GM19397 (cell line): ENCODE results near the gene GNG11.
"Not testable (repeated sequence)": the region's sequence is repeated elsewhere in the genome, so short reads cannot be mapped to it uniquely, and the experiment has no call there.

ENCODE experiments used
- ATAC-seq: cut with Tn5 transposase; IDR thresholded peaks from one replicate; pipeline ENCODE4 v1.9.1; 2021; ENCODE audit warnings: mild to moderate bottlenecking, moderate library complexity; ENCODE audit not compliant: unreplicated experiment

GNG11 gene

DNA sequence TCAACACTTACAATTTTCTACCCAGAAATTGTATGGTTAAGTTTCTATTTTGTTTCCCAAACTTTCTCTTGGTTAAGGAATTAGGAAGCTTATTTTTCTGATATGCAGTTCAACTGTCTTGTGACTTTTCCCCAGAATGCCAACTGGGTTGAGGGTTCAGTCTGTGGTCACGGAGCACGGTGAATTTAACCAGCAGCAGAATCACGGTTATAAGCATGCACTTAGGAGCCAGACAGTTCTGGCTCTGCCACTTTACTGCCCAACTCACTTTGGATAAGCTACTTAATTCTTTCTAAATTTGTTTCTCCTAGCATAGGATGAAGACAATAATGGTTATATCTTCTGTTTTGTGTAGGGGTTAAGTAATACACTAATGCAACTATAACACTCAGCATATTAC is 10.3 kb upstream of the GNG11 start:
- ATAC-seq, result not testable (repeated sequence)

DNA sequence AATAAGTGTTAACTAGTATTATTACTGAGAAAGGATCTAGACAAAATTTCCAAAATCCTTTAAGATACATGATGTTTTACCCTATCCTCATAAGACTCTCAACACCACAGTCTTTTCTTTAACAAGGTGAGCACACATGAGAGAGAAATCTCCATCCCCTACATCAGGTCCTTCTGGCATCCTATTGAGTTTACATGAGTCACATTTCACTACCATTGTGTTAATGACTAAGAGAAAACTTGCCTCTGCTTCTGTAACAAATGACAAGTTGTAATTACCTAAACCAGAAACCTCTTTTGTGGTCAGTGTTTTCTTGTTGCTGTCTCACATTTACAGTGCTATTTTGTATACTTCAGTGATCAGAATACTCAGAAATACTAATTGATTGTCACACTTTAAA is 9.9 kb upstream of the GNG11 start:
- not testable (repeated sequence) for ATAC-seq

DNA sequence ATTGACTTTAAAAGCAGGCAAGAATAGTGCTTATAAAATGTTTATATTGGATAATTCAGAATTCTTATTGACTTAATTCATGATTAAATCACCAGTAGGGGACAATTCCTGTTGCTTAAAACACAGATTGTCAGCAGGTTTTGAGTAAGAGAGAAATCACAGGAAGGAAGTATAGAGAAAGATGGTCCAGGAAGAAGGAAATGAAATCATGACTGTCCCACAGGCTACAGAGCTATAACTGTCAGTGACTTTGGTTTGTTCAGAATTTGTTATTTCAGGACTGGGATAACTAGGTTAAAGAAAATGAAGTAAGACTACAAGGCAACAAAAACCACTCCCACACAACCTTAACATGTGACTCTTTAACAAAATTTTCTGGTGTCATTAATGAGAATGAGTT is 8.3 kb upstream of the GNG11 start:
- no peak for ATAC-seq

DNA sequence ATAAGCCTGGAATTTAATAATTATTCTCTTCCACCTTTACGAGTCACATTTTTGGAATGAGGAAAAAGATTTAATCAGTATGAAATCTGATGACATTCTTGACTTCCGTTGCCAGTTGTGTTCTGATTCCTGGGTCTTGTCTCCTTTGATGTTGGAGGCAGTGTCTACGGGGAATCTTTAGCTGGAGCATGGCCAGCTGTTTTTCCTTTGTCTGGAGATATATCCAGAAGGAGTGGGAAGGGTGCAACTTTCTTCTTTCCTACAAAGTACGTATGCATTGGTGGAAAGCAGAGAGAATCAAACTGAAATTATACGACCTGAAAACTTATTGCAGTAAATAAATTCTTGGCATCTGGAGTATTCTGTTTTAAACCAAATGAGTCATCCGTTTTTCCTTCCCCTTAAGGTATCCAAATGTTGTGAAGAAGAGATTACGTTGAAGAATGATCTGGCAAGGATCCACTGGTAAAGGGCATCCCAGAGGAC is 6.9 kb upstream of the GNG11 start:
- no peak for ATAC-seq

DNA sequence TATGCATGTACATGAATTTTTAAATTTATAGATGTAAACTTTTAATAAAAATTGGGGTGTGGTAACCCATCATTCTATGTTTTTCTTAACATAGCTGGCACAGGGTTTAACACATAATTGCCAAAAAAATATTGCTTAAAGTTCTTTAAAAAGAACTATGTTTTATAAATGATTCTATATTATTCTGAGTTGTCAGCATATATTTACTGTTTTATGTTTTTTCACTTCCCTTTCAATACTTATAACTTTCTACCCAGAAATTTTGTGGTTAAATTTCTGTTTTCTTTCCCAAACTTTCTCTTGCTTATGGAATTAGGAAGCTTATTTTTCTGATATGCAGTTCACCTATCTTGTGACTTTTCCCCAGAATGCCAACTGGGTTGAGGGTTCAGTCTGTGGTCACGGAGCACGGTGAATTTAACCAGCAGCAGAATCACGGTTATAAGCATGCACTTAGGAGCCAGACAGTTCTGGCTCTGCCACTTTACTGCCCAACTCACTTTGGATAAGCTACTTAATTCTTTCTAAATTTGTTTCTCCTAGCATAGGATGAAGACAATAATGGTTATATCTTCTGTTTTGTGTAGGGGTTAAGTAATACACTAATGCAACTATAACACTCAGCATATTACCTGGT is 6.2 kb upstream of the GNG11 start:
- not testable (repeated sequence) for ATAC-seq

DNA sequence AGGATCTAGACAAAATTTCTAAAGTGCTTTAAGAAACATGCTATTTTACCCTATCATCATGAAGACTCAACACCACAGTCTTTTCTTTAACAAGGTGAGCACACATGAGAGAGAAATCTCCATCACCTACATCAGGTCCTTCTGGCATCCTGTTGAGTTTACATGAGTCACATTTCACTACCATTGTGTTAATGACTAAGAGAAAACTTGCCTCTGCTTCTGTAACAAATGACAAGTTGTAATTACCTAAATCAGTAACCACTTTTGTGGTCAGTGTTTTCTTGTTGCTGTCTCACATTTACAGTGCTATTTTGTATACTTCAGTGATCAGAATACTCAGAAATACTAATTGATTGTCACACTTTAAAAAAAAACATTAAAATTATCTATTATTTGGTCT is 5.6 kb upstream of the GNG11 start:
- not testable (repeated sequence) for ATAC-seq

DNA sequence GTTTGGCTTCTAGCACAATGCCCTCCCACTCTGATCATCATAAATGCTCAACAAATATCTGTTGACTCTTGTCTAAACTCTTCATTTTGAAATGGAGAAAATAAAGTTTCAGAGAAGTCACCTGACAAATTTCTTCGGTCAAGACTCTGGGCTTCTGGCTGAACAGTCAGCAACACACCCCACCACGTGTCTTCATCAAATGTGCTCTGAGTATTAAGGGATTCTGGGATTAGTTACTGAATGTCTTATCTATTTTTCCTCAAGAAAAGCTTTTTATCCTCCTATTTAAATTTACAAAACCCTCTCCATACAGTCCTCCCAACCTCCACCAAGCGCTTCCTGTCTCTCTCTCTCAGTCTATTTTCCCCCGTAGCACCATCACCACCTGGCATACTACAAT is 5.2 kb upstream of the GNG11 start:
- not testable (repeated sequence) for ATAC-seq

DNA sequence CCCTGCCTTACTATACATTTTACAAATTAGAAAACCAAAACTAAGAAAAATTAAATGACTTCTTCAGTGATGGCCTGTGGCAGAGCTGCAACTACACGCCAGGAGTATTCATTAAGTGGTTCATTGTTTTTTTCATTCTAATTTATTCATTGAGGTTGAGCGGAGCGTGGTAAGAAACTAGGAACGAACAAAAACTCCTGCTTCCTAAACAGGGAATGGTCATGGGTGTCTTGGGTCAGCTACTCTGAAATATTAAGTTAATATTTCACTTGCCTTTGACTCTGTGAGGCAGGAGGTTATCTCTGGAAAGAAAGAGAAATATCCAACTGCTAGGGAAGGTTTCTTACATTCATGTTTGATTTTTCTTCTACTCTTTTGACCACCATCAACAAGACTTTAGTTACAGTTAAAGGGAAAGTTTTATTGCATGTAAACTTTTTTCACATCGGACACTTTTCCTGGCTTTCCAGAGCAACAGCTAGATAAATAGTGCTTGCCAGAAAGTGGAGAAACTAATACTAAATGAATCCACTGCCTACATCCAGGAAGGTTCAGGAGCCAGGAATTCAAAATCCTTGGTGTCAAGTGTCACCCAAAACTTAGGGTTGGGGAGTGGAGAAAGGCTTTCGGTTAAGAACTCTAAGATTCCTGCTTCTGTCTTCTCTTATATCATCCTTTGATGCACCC is 896 bp upstream of the GNG11 start:
- ATAC-seq, result no peak

DNA sequence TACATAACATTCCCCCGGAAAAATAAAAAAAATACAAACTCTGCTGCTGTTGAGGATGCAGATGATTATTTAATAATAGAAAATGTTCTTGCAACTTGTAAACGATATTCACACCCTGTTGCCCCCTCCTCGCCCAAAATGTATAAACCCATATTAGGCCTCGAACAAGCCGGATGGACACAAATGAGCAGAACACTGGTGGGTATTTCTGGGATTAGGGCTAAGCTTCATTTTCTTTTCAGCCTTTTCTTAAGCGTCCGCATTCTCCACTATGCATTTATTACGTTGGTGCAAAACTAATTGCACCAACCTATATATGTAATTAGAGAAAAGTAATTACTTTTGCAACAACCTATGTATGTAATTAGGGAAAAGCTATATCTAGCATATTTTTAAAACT is 349 bp upstream of the GNG11 start:
- no peak for ATAC-seq

DNA sequence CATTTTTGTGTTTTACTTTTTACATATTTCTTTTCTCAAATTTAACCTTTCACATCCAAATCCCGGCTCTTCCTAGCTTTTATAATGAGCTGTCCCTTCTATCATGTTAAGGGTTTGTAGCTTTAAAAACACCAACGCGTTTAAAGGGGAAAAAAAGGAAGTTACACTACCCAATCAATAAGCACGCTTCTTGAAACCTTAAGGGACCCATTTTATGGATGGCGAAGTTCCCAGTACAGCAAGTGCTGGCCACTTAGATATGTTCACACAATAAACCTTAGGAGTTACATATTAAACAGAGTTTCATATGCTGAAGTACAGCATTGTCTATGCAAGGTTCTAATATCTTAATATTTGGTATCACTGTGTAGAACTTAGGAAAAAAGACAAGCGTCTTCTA is 1.8 kb downstream of the GNG11 start:
- ATAC-seq, result no peak

DNA sequence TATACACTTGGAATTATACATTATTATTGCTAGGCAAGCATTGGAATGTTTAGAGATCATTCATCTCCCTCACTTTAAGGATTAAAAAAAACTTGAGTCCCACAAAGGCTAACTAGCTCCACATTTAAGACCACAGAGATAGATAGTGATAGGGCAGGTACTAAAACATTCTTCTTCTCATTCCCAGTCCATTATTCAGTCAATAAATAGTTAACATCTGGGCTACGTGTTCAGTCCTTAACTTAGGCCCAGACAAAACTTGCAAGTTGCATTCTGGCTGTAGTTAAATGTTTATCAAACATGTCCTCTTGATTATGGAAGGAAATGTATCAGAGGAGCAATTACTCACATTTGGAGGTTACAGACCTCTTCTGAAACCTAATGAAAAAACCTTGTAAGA is 2.4 kb downstream of the GNG11 start:
- no peak for ATAC-seq

DNA sequence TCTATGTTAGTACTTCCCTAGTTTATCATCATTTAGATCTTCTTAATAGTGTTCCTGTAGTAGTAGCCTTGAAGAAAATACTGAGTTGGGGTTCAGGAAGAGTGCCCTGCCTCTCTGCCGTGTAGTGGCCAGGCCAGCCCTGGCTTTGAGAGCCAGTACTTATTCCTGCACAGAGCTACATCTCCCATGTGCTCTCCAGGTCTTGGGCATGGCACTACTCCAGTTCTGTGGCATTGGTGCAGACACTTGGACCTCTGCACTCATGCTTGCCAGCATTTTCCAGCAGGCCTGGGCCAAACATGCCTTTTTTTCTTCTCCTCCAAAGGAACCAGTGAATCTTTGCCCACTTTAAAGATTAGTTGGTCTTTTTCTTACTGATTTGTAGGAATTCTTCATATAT is 5.3 kb downstream of the GNG11 start:
- ATAC-seq, result no peak

DNA sequence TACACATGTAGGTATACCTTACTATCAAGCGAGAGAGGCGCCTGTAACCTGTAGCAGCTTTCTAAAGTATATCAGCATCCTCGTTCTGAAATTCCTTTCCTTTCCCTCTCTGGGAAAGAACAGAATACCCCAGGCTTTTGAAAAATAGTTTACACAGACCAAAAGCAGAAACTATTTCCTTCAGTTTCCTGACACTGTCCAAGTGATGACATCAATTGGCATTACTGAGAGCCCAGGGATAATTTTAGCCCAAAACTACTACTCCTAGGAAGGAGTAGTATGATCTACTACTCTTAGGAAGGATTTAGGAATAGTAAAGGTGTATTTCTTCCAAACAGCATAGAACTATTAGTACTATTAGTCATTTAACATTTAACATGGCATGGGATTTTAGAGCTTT is 6.0 kb downstream of the GNG11 start:
- no peak for ATAC-seq

DNA sequence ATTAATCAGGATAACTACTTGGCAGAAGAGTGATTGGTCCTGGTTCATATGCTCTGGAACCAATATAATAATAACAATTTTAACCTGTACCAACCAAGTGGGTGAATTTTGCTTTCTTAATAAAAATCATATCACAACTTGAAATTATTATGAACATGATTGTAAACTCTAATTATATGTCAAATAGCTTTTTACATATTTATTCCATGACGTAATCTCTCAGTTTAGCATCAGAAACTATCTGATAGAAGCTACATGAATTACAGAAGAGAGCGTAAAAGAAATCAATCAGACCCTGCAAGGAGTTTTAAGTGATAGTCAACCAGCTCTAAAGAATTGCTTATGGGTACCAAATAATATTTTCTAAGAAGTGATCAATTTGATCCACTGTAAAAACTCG is 10.1 kb downstream of the GNG11 start:
- no peak for ATAC-seq

DNA sequence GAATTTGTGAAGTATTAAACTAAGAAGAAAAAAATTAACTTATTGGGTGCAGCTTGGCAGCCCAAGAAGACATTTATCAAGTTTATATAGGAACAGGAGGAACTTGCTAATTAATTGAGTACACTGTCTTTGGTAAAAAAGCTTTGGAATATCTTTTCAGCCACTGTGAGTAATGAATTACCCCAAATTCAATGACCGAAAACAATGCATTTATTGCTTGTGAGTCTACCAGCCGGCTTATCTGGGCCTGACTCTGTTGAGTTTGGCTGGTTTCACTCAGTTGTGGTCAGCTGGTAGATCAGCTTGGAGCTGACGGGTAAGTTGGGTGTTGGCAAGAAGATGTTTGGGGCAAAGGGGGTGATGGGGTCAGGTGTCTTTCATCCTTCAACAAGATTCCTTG is 11.6 kb downstream of the GNG11 start:
- no peak for ATAC-seq

DNA sequence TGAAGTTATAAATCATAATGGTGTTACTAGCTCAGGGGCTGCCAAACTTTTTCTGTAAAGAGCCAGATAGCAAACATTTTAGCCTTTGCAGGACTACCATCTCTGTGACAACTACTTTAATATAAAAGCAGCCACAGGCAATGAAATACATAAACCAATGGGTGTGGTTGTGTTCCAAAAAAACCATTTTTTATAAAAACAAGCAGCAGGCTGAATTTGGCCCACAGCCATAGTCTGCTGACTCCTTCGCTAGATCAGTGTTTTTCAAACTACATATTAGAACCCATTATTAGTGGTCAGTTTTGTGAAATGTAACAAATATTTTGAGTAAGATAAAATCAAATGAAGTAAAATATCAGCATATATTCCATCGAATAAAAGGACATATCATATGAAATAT is 13.6 kb downstream of the GNG11 start:
- ATAC-seq, result no peak

DNA sequence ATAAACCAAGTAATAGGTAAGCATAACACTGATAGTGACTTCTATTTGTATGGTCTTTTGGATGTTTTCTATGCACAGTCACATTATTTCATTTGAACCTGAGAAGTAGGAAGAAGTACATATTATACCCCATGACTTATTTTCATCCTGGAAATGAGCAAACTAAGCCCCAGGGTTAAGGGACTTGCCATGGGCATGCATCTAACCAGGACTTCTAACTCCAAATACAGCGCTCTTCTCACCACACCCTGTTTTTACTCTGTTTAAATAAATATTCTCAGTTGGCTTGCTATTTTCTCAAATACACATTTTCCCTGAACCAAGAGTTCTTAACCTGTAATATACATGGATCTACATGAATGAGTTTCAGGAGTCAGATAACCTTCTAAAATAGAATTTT is 16.3 kb downstream of the GNG11 start:
- no peak for ATAC-seq

DNA sequence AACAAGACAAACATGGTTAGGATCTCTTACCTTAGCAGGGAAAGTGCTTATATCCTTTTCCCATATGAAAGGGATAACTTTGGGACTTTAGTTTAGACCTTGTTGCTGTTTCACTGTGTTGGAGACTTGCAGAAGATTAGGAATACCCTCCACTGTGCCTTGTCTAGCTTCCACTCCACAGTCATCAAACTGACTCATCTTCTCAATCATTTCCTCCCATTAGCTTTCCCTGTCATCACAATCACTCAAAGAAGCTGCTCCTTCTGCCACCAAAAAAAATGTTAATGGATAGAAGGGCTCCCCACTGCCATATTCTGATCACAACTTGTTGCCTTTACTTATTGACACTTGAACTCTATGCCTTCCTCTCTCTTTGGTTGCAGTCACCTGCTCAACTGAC is 16.8 kb downstream of the GNG11 start:
- no peak for ATAC-seq

DNA sequence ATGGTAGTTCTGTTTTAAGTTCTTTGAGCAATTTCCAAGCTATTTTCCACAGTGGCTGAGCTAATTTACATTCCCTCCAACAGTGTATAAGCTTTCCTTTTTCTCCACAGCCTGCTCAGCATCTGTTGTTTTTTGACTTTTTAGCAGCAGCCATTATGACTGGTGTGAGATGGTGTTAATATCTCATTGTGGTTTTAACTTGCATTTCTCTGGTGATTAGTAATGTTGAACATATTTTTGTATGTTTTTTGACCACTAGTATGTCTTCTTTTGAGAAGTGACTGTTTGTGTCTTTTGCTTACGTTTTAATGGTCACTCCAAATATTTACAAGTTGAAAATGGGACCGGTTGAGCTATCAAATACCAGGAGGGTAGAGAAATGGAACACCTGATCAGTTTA is 20.4 kb downstream of the GNG11 start:
- ATAC-seq, result no peak

DNA sequence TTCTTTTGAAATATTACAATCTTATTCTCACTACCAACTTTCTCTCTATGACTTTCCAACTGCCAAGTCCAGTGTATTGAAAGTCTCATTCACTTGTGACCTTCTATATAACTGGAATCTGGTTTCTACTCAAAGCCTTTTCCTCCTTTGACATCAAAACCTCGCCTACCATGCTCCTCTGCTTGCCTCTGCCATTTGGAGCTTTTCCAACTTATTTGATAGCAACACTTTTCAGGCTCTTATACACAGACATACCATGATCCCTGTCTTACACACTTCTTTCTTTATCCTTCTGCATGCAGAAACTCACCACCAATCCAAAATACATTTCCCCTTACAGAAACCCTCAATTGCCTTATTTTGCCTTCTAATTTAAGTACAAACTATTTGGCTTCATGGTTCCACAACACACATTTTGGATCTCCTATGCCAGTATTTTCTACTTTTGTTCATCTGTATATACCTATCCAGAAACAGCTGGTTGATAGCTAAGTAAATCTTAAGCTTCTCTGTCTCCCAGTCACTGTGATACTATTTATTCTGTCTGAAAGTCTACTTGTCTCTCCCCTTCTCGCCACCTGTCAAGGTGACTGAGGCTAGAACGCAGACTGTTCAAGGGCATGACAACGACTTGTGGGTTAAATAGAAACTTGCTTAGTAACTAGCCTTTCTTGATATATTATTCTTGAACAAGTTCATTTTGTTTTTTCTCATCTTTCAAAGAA is 22.4 kb downstream of the GNG11 start:
- ATAC-seq, result no peak

DNA sequence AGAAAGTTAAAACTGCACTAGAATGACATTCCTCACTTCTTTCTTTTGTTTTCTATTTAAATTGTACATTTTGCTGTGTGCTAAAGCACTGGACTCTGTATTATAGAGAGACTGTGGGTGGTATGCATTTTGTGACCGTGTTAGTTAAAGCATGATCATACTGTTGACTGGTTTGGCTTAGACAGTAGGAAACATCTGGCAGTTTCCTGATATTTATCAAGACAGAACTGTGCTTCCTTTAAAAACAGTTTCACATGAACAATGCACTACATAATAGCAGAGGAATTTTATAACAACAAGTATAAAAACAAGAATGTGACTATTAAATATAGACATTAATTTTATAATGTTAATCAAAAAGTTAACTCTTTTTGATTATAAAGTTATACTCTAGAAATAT is 23.1 kb downstream of the GNG11 start:
- no peak for ATAC-seq

DNA sequence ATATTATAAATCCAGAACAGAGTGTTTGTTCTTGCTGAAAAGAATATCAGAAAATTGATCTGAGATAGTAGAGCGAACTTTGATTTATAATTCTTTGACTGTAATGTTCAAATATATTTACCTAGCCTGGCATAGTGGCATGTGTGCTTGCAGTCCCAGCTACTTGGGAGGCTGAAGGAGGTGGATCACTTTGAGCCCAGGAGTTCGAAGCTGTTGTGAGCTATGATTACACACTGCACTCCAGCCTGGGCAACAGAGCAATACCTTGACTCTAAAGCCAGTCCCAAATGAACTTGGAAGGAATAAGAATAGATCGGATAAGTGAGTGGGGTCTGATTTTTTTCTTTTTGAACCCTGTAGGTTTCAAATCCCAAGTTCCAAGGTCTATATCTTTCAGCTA is 23.5 kb downstream of the GNG11 start:
- no peak for ATAC-seq
